HepG2 (cell line): ENCODE results near the gene TPO. TPM values are rescaled to one million over a fixed set of nuclear protein-coding genes. Genes with fewer than 3 reads are reported as not detected.

ENCODE experiments used
- ATAC-seq: fragments of 200-7000 bp; cut with Tn5 transposase; 3 replicates; pipeline ENCODE4 v1.9.1; 2020; ENCODE audit warnings: mild to moderate bottlenecking, moderate library complexity
- BruUV-seq: library from RNA; stranded (reverse); fragments of 400-500 nt; replicated peaks from 2 replicates; lab custom pipeline; 2021; lab: Mats Ljungman, UMichigan
- CTCF ChIA-PET: fragments of 300-600 bp; formaldehyde crosslinking; extraction: SDS; loops from one replicate; lab custom pipeline; 2021; ENCODE audit warnings: low total read pairs, inconsistent platforms, low intra/inter-chr PET ratio; lab: Yijun Ruan, JAX
- POLR2A ChIA-PET: fragments of 350-600 bp; sonication (Branson Sonifier 250); formaldehyde crosslinking; loops from one replicate; lab custom pipeline; 2020; ENCODE audit warnings: antibody characterized with exemption, inconsistent platforms; lab: Yijun Ruan, JAX
- DNase-seq: peaks from one replicate; pipeline ENCODE4 v3.0.0-alpha.2; 2015; ENCODE audit warnings: low spot score
- FAIRE-seq: peaks from 3 replicates; lab custom pipeline; 2011; peaks lifted over from hg19 to GRCh38; lab: Jason Lieb, UNC
- H2AFZ ChIP-seq: one replicate; pipeline ENCODE4 v1.6.1; 2011; ENCODE audit warnings: low read length, inconsistent platforms
- H3K27ac ChIP-seq: fragments of 300-600 bp; 3 replicates; pipeline ENCODE4 v1.8.0; 2011; ENCODE audit warnings: mixed run types, mild to moderate bottlenecking, mixed read lengths, low read length, inconsistent platforms; ENCODE audit not compliant: insufficient read depth; ENCODE audit errors: extremely low read length
- H3K27me3 ChIP-seq, 2 experiments: fragments of 200-600 bp in 1 of 2; 2 replicates in 1 of 2; 3 replicates in 1 of 2; pipeline versions ENCODE4 v1.6.0 to v1.8.0; 2011; ENCODE audit warnings: low read length in 2 of 2, mild to moderate bottlenecking in 2 of 2, moderate library complexity in 2 of 2, inconsistent platforms in 1 of 2; ENCODE audit not compliant: insufficient read depth in 2 of 2, control insufficient read depth in 1 of 2
- H3K36me3 ChIP-seq, 2 experiments: fragments of 200-600 bp in 1 of 2; replicated peaks in 1 of 2; 2 replicates in 1 of 2; 3 replicates in 1 of 2; pipeline versions ENCODE4 v1.5.1 to v1.8.0; 2011; ENCODE audit warnings: low read length in 2 of 2, inconsistent platforms in 1 of 2; ENCODE audit not compliant: insufficient read depth in 2 of 2, control insufficient read depth in 1 of 2
- H3K4me1 ChIP-seq: 2 replicates; pipeline ENCODE4 v1.5.1; 2012; ENCODE audit warnings: low read length, inconsistent platforms; ENCODE audit not compliant: insufficient read depth
- H3K4me2 ChIP-seq: 2 replicates; pipeline ENCODE4 v1.6.0; 2011; ENCODE audit warnings: low read depth, low read length, inconsistent platforms
- H3K4me3 ChIP-seq, 3 experiments: fragments of 200-600 bp in 1 of 3; sonication (generic), shearing (Covaris generic) in 1 of 3; replicated peaks in 1 of 3; 2 replicates each; pipeline ENCODE4 v1.5.1; 2011 to 2016; ENCODE audit warnings: low read length in 3 of 3, inconsistent platforms in 2 of 3, low read depth in 2 of 3, mild to moderate bottlenecking in 2 of 3, control low read depth in 1 of 3, mixed read lengths in 1 of 3; ENCODE audit not compliant: insufficient read depth in 1 of 3
- H3K79me2 ChIP-seq: one replicate; pipeline ENCODE4 v1.6.1; 2011; ENCODE audit warnings: low read length, inconsistent platforms; ENCODE audit not compliant: insufficient read depth
- H3K9ac ChIP-seq: 2 replicates; pipeline ENCODE4 v1.6.0; 2011; ENCODE audit warnings: mild to moderate bottlenecking, low read depth, low read length, inconsistent platforms; ENCODE audit not compliant: insufficient read depth
- H3K9me3 ChIP-seq: 2 replicates; pipeline ENCODE4 v1.5.1; 2012; ENCODE audit warnings: mild to moderate bottlenecking, low read length
- H4K20me1 ChIP-seq: 2 replicates; pipeline ENCODE4 v1.6.0; 2011; ENCODE audit warnings: inconsistent platforms, mild to moderate bottlenecking, low read length, moderate library complexity; ENCODE audit not compliant: insufficient read depth
- AKNA ChIP-seq: sonication (generic); formaldehyde crosslinking; IDR thresholded peaks from 2 replicates; pipeline ENCODE4 v1.4.0; 2020; ENCODE audit warnings: missing genetic modification reagents, borderline replicate concordance
- ELF3 ChIP-seq: IDR thresholded peaks from 2 replicates; pipeline ENCODE4 v1.6.1; 2016; ENCODE audit warnings: missing genetic modification reagents, missing compliant biosample characterization
- FOXJ3 ChIP-seq: sonication (generic); formaldehyde crosslinking; IDR thresholded peaks from 2 replicates; pipeline ENCODE4 v1.4.0; 2020; ENCODE audit warnings: missing genetic modification reagents, mild to moderate bottlenecking, borderline replicate concordance
- ISX ChIP-seq: sonication (generic); formaldehyde crosslinking; conservative IDR thresholded peaks from 2 replicates; pipeline ENCODE4 v1.5.0; 2020; ENCODE audit warnings: missing genetic modification reagents
- MAFF ChIP-seq: IDR thresholded peaks from 2 replicates; pipeline ENCODE4 v1.6.1; 2011; ENCODE audit warnings: low read depth, low read length, improper control_type of control experiment
- MAFK ChIP-seq, 2 experiments: IDR thresholded peaks in 1 of 2; conservative IDR thresholded peaks in 1 of 2; 2 replicates each; pipeline ENCODE4 v1.6.1; 2011; ENCODE audit warnings: improper control_type of control experiment in 2 of 2, low read length in 2 of 2
- MNT ChIP-seq: fragments of 450-650 bp; IDR thresholded peaks from 2 replicates; pipeline ENCODE4 v1.6.1; 2016
- MXD3 ChIP-seq: IDR thresholded peaks from 2 replicates; pipeline ENCODE4 v1.6.1; 2016; ENCODE audit warnings: mild to moderate bottlenecking, missing biosample characterization, missing genetic modification reagents
- NONO ChIP-seq, 2 experiments: fragments of 450-650 bp in 1 of 2; sonication (generic) in 1 of 2; formaldehyde crosslinking in 1 of 2; IDR thresholded peaks in 1 of 2; conservative IDR thresholded peaks in 1 of 2; 2 replicates each; pipeline versions ENCODE4 v1.6.1 to v1.8.0; 2017 to 2022; ENCODE audit warnings: mild to moderate bottlenecking in 1 of 2, missing genetic modification reagents in 1 of 2, moderate library complexity in 1 of 2
- SMC3 ChIP-seq: IDR thresholded peaks from 2 replicates; pipeline ENCODE4 v1.6.1; 2011; ENCODE audit warnings: low read length, improper control_type of control experiment
- SP140L ChIP-seq: sonication (generic); formaldehyde crosslinking; IDR thresholded peaks from 2 replicates; pipeline ENCODE4 v1.4.0; 2020; ENCODE audit warnings: missing genetic modification reagents, borderline replicate concordance
- SP2 ChIP-seq: sonication (generic); formaldehyde crosslinking; IDR thresholded peaks from 2 replicates; pipeline ENCODE4 v1.5.1; 2020; ENCODE audit warnings: mild to moderate bottlenecking, missing genetic modification reagents
- STAG1 ChIP-seq: sonication (generic); formaldehyde crosslinking; IDR thresholded peaks from 2 replicates; pipeline ENCODE4 v1.4.0; 2020; ENCODE audit warnings: missing genetic modification reagents
- ZKSCAN1 ChIP-seq: fragments of 150-350 bp; IDR thresholded peaks from 2 replicates; pipeline ENCODE4 v1.6.1; 2014; ENCODE audit warnings: low read length
- ZNF460 ChIP-seq: sonication (generic); formaldehyde crosslinking; IDR thresholded peaks from 2 replicates; pipeline ENCODE4 v1.5.1; 2020; ENCODE audit warnings: missing genetic modification reagents, mild to moderate bottlenecking, borderline replicate concordance
- ZNF556 ChIP-seq: sonication (generic); formaldehyde crosslinking; IDR thresholded peaks from 2 replicates; pipeline ENCODE4 v1.4.0; 2020; ENCODE audit warnings: mild to moderate bottlenecking, missing genetic modification reagents, borderline replicate concordance
- ZNF572 ChIP-seq: sonication (generic); formaldehyde crosslinking; IDR thresholded peaks from 2 replicates; pipeline ENCODE4 v1.5.1; 2020; ENCODE audit warnings: mild to moderate bottlenecking, missing genetic modification reagents
- ZNF713 ChIP-seq: sonication (generic); formaldehyde crosslinking; IDR thresholded peaks from 2 replicates; pipeline ENCODE4 v1.4.0; 2020; ENCODE audit warnings: mild to moderate bottlenecking, missing genetic modification reagents
- WGBS: methylation state at CpG from one replicate; pipeline ENCODE4 v1.1.6; 2017; ENCODE audit warnings: low lambda C conversion rate; 5-methylcytosine and 5-hydroxymethylcytosine counted together
- in situ Hi-C: cut with HindIII; loops from 2 replicates; pipeline ENCODE4 v1.10.0; 2017; ENCODE audit warnings: low pct_unique_long_range_greater_than_20kb; ENCODE audit not compliant: extremely low pct_ligation_motif_present
- intact Hi-C: fragments of 100-400 bp; cut with micrococcal nuclease; formaldehyde crosslinking; loops from one replicate; pipeline ENCODE4 v1.10.0; 2022; ENCODE audit not compliant: unreplicated experiment
- polyA plus RNA-seq, 8 experiments: library from polyadenylated mRNA; depleted of rRNA in 3 of 8; stranded (reverse) in 7 of 8; unstranded in 1 of 8; fragments of >200 nt; fragmentation: Illumina TruSeq in 4 of 8; extraction: Trizol in 4 of 8; gene quantifications; 2 replicates each; pipeline versions ENCODE4 v1.2.1 to v1.2.3, GENCODE V29; 2011 to 2016; ENCODE audit warnings: low read depth in 4 of 8, missing spikeins in 1 of 8, mixed read lengths in 1 of 8; ENCODE audit not compliant: insufficient read depth in 1 of 8
- total RNA-seq, 5 experiments: library from RNA; depleted of rRNA; stranded (reverse); fragments of >200 nt; fragmentation: Illumina TruSeq; extraction: Trizol; gene quantifications; 2 replicates each; pipeline ENCODE4 v1.2.3, GENCODE V29; 2016; ENCODE audit warnings: low read depth in 1 of 5

The TPO gene
- total and polyA plus RNA-seq, 2 of the 13 experiments (the other 11 are each of a cell fraction or from before 2014, with no cell fraction given), result not detected

- DNase-seq (peak; percentile 28), ATAC-seq (peak; percentile 33; the same call in 2 of the 3 replicates), FAIRE-seq (peak; percentile 84)
- no TSS peak for BruUV-seq
- Histone ChIP-seq H3K9ac (no peak overlapping the region), H3K36me3 (no peaks in the 10 kb centered on the region), H3K27ac (no peak overlapping the region), H3K27me3 (peaks cover 4 to 27% of the 10 kb centered on the region in 2 experiments; a peak in 4 of 5 replicates), H2AFZ (no peak overlapping the region), H3K9me3 (no peaks in the 10 kb centered on the region), H3K4me2 (no peak overlapping the region), H4K20me1 (no peaks in the 10 kb centered on the region; the same call in 1 of the 2 replicates), H3K79me2 (no peaks in the 10 kb centered on the region), H3K4me1 (peaks cover 10% of the 10 kb centered on the region), H3K4me3 (no peak overlapping the region)
- in situ Hi-C loops, result loop anchor here (10.0 to 25.0 kb wide), 2 partner anchors 301 to 409 kb away; no protein-coding TSS in a partner anchor
- 10% methylated on average over 12 of the region's 14 CpGs for whole genome bisulfite sequencing
- ChIA-PET CTCF (interaction anchor here (1.1 to 2.8 kb wide), 5 partner anchors 686 to 832 kb away, joined by 3 to 32 read pairs (median 5); no protein-coding TSS in a partner anchor), POLR2A (no interaction called here)
- intact Hi-C loops, result loop anchor here (1.0 to 5.0 kb wide), 4 partner anchors 299 to 832 kb away; no protein-coding TSS in a partner anchor
- TF ChIP-seq ZKSCAN1, result 0 out of 2 replicates have a peak, but pooled peaks have one; percentile 29
- TF ChIP-seq ISX (CRISPR knock-in tag), result no peak
- no peak for TF ChIP-seq MXD3 (CRISPR knock-in tag)
- TF ChIP-seq ELF3, result peak; percentile 44; the same call in 1 of the 2 replicates
- no peak for TF ChIP-seq SP2 (CRISPR knock-in tag)
- peak; percentile 95 for TF ChIP-seq STAG1 (CRISPR knock-in tag)
- TF ChIP-seq FOXJ3, result no peak
- no peak for TF ChIP-seq NONO (IDR thresholded peaks at IDR 0.05)
- TF ChIP-seq NONO (CRISPR knock-in tag; conservative IDR thresholded peaks at IDR 0.05), result 0 out of 2 replicates have a peak, but pooled peaks have one; percentile 26
- TF ChIP-seq ZNF556 (CRISPR knock-in tag), result 0 out of 2 replicates have a peak, but pooled peaks have one; percentile 40
- TF ChIP-seq ZNF713 (CRISPR knock-in tag), result no peak
- TF ChIP-seq SMC3, result peak; percentile 88
- TF ChIP-seq ZNF460, result no peak
- peak; percentile 50 for TF ChIP-seq MAFF
- TF ChIP-seq MAFK (conservative IDR thresholded peaks at IDR 0.05 in 1 of 2, IDR thresholded peaks at IDR 0.05 in 1 of 2; ENCODE audit: low read length in 2 of 2), result peak; percentile 41 to 61
- peak; percentile 77; the same call in 1 of the 2 replicates for TF ChIP-seq SP140L (CRISPR knock-in tag)
- TF ChIP-seq ZNF572 (CRISPR knock-in tag), result no peak
- TF ChIP-seq MNT, result peak; percentile 95
- TF ChIP-seq AKNA, result no peak
Observed at GRCh38 chr2:1546023-1546591, 132.8 kb downstream of the TPO start.
